ENCODE results near the gene PARP4. TPM values are rescaled to one million over a fixed set of nuclear protein-coding genes. Genes with fewer than 3 reads are reported as not detected.

PARP4 gene
- total RNA-seq, 4 donors from 2014 or later, result 6.9 to 11.6 (median 7.6) TPM

DNA sequence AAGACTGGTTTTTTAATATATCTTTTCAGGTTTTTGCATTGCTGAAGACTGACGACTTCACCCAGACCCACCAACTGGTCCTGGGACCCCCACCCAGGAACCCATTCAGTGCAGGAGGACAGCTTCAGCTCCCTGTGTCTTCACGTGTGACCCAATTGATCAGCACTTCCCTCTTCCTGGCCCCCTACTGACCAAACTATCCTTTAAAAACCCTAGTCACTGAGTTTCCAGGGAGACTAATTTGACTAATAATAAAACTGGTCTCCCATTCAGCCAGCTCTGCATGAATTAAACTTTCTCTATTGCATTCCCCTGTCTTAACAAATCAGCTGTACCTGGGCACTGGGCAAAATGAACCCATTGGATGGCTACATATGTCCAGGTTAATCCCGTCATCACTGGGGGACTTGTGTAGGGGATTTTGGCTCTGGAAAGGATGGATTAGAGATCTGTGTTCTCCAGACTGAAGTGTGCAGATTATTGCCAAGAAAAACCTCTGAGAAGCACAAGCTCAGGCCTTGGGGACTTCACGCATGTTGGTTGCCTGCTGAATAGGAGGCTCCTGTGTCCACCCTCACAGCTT is 16.3 kb upstream of the PARP4 start:
- Histone ChIP-seq H3K9me3 (no peaks in the 10 kb centered on the region), H3K4me3 (no peak overlapping the region), H3K4me1 (no peaks in the 10 kb centered on the region), H3K27me3 (no peaks in the 10 kb centered on the region), H3K27ac (no peak overlapping the region), H3K36me3 (no peaks in the 10 kb centered on the region)
- ATAC-seq (no peak), DNase-seq (no peak)
- intact Hi-C loops (cut with DNase I; ENCODE audit: low total_unique reads) (no loop called here), in situ Hi-C loops (cut with MboI; ENCODE audit: low sequenced_read_pairs in 4 of 4) (no loop called here)
- no peak for TF ChIP-seq CTCF (IDR thresholded peaks at IDR 0.05 in 4 of 5, conservative IDR thresholded peaks at IDR 0.05 in 1 of 5)
- no peak for TF ChIP-seq POLR2A (IDR thresholded peaks at IDR 0.05)

GRCh38 chr13:24527266-24527775 is 14.7 kb upstream of the PARP4 start:
- H3K9me3 ChIP-seq, result no peaks in the 10 kb centered on the region
- no peaks in the 10 kb centered on the region for H3K36me3 ChIP-seq
- no peak for DNase-seq
- H3K27me3 ChIP-seq, result no peaks in the 10 kb centered on the region
- no peaks in the 10 kb centered on the region for H3K4me1 ChIP-seq
- intact Hi-C loops (cut with DNase I; ENCODE audit: low total_unique reads) (no loop called here), in situ Hi-C loops (cut with MboI; ENCODE audit: low sequenced_read_pairs in 4 of 4) (no loop called here)
- ATAC-seq, result no peak
- no peak overlapping the region for H3K27ac ChIP-seq
- no peak overlapping the region for H3K4me3 ChIP-seq
- no peak for TF ChIP-seq POLR2A (IDR thresholded peaks at IDR 0.05)
- no peak for TF ChIP-seq CTCF (IDR thresholded peaks at IDR 0.05 in 4 of 5, conservative IDR thresholded peaks at IDR 0.05 in 1 of 5)

DNA sequence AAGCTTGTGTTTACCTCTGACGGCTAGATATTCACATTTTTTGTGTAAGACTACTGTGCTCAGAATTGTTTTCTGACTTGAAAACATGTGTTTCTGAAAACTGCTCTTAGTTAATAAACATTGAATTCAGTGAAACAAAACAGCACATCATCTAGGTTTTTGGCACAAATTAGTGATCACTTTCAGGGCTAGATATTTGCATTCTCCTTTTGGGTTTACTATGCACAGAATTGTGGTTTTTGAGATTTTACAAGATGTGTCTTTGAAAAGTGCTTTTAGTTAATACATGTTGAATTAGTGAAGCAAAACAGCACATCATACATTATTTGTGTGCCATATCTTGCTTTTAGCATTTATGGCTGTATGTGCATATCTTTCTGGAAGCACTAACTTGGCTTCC is 8.2 kb upstream of the PARP4 start:
- no peak for ATAC-seq
- Histone ChIP-seq H3K36me3 (no peaks in the 10 kb centered on the region), H3K27me3 (no peaks in the 10 kb centered on the region), H3K9me3 (no peaks in the 10 kb centered on the region), H3K4me1 (no peaks in the 10 kb centered on the region), H3K27ac (no peak overlapping the region), H3K4me3 (no peak overlapping the region)
- no peak for TF ChIP-seq POLR2A (IDR thresholded peaks at IDR 0.05)
- TF ChIP-seq CTCF (IDR thresholded peaks at IDR 0.05 in 4 of 5, conservative IDR thresholded peaks at IDR 0.05 in 1 of 5), result no peak
- intact Hi-C loops (cut with DNase I; ENCODE audit: low total_unique reads) (no loop called here), in situ Hi-C loops (cut with MboI; ENCODE audit: low sequenced_read_pairs in 4 of 4) (no loop called here)
- DNase-seq, result no peak

GRCh38 chr13:24516919-24517318 is 4.3 kb upstream of the PARP4 start:
- H3K4me3 ChIP-seq, result no peak overlapping the region
- H3K9me3 ChIP-seq, result no peaks in the 10 kb centered on the region
- no peaks in the 10 kb centered on the region for H3K4me1 ChIP-seq
- in situ Hi-C loops (cut with MboI; ENCODE audit: low sequenced_read_pairs in 4 of 4), result no loop called here
- ATAC-seq (no peak), DNase-seq (no peak)
- H3K36me3 ChIP-seq, result no peaks in the 10 kb centered on the region
- TF ChIP-seq CTCF (IDR thresholded peaks at IDR 0.05 in 4 of 5, conservative IDR thresholded peaks at IDR 0.05 in 1 of 5), result no peak
- TF ChIP-seq POLR2A (IDR thresholded peaks at IDR 0.05), result no peak
- intact Hi-C loops (cut with DNase I; ENCODE audit: low total_unique reads), result no loop called here
- no peaks in the 10 kb centered on the region for H3K27me3 ChIP-seq
- no peak overlapping the region for H3K27ac ChIP-seq

DNA sequence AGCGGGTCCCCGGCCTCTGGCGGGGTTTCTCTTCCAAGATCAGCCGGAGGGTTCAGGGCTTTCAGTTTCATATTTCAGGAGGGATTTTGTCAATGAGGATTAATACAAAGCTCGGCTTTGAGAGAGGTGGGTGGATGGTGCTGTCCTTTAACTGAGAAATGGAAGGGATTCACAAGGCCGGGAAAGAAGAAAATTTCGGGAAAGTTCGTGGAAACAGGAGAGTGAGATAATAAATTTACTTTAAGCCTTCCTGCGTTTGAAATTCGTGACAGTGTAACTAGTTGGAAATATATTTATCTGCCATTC is 283 bp upstream of the PARP4 start:
- peak in 1 of 2 donors; percentile 16 for ATAC-seq
- Histone ChIP-seq H3K36me3 (no peaks in the 10 kb centered on the region), H3K27ac (peak overlapping the region; percentile 75 to 81 (median 78)), H3K9me3 (no peaks in the 10 kb centered on the region), H3K4me1 (peaks cover 0 to 5% of the 10 kb centered on the region in 2 donors), H3K27me3 (no peaks in the 10 kb centered on the region), H3K4me3 (peak overlapping the region; percentile 71 to 97 (median 82))
- in situ Hi-C loops (cut with MboI; ENCODE audit: low sequenced_read_pairs in 4 of 4) (no loop called here), intact Hi-C loops (cut with DNase I; ENCODE audit: low total_unique reads) (no loop called here)
- TF ChIP-seq POLR2A (IDR thresholded peaks at IDR 0.05) (no peak), CTCF (IDR thresholded peaks at IDR 0.05 in 4 of 5, conservative IDR thresholded peaks at IDR 0.05 in 1 of 5) (no peak)
- DNase-seq, result no peak

Data from gastrocnemius medialis (tissue), 4 donors.